Gastroesophageal sphincter (tissue), 4 donors: Measurements from ENCODE around the gene KIF22. TPM values are rescaled to one million over a fixed set of nuclear protein-coding genes. Genes with fewer than 3 reads are reported as not detected.

Experiments used
- ATAC-seq: fragments of 150-250 bp; one replicate; pipeline ENCODE4 v1.9.1; 2016; ENCODE audit warnings: mild to moderate bottlenecking, moderate library complexity
- H3K27ac ChIP-seq, 4 donors: fragments of 200-600 bp; sonication (generic) in 3 of 4; 1 replicate in 3 of 4; 2 replicates in 1 of 4; pipeline ENCODE4 v1.5.1; 2016 to 2019
- H3K27me3 ChIP-seq: fragments of 200-600 bp; sonication (generic); one replicate; pipeline ENCODE4 v1.5.1; 2019
- H3K36me3 ChIP-seq, 2 donors: fragments of 200-600 bp; sonication (generic); one replicate each; pipeline ENCODE4 v1.5.1; 2019; ENCODE audit warnings: control low read depth in 1 of 2
- H3K4me1 ChIP-seq, 3 donors: fragments of 200-600 bp; sonication (generic); 1 replicate in 2 of 3; 2 replicates in 1 of 3; pipeline ENCODE4 v1.5.1; 2016 to 2019; ENCODE audit warnings: control low read depth in 2 of 3
- H3K4me3 ChIP-seq, 2 donors: fragments of 200-600 bp; sonication (generic); one replicate each; pipeline ENCODE4 v1.5.1; 2019; ENCODE audit warnings: mild to moderate bottlenecking in 1 of 2, moderate library complexity in 1 of 2
- H3K9me3 ChIP-seq, 3 donors: fragments of 200-600 bp; sonication (generic); one replicate each; pipeline ENCODE4 v1.5.1; 2017 to 2019; ENCODE audit warnings: control low read depth in 2 of 3
- CTCF ChIP-seq, 4 experiments: fragments of 200-600 bp in 2 of 4; fragments of 450-650 bp in 2 of 4; sonication (generic) in 1 of 4; IDR thresholded peaks; one replicate each; pipeline ENCODE4 v1.5.1; 2017 to 2019; ENCODE audit warnings: antibody characterized with exemption in 4 of 4, mild to moderate bottlenecking in 2 of 4, moderate library complexity in 2 of 4
- EP300 ChIP-seq: sonication (generic); formaldehyde crosslinking; IDR thresholded peaks from one replicate; pipeline ENCODE4 v1.6.1; 2017; ENCODE audit warnings: antibody characterized with exemption, mild to moderate bottlenecking
- POLR2A ChIP-seq, 2 donors: fragments of 450-650 bp; IDR thresholded peaks; one replicate each; pipeline ENCODE4 v1.6.1; 2017; ENCODE audit warnings: antibody characterized with exemption in 2 of 2, mild to moderate bottlenecking in 2 of 2, moderate library complexity in 1 of 2
- POLR2AphosphoS5 ChIP-seq: sonication (generic); formaldehyde crosslinking; IDR thresholded peaks from one replicate; pipeline ENCODE4 v1.6.1; 2017; ENCODE audit warnings: antibody characterized with exemption
- WGBS, 2 donors: methylation state at CpG; one replicate each; pipeline ENCODE4 v1.1.5; 2018; ENCODE audit warnings: low coverage in 1 of 2; 5-methylcytosine and 5-hydroxymethylcytosine counted together
- total RNA-seq, 4 donors: library from RNA; depleted of rRNA; stranded (reverse); fragments of >200 nt; gene quantifications; one replicate each; pipeline ENCODE4 v1.1.0, GENCODE V29; 2016

KIF22 gene
- total RNA-seq, 4 donors from 2014 or later = 9.4 to 17.3 (median 12.8) TPM

- no peaks in the 10 kb centered on the region for H3K9me3 ChIP-seq
- ATAC-seq = peak; percentile 69
- no peak for TF ChIP-seq EP300
- peak; percentile 7 for TF ChIP-seq POLR2AphosphoS5
- no peak overlapping the region for H3K4me3 ChIP-seq
- WGBS, 2 donors = 56 to 59% methylated on average over 3 to 4 of the region's 28 CpGs
- H3K27ac ChIP-seq = peak overlapping the region in 3 of 4 donors; percentile 8 to 61 (median 27)
- H3K27me3 ChIP-seq = no peaks in the 10 kb centered on the region
- H3K36me3 ChIP-seq = peaks cover 0 to 86% of the 10 kb centered on the region in 2 donors
- H3K4me1 ChIP-seq = peaks cover 0 to 28% (median 4%) of the 10 kb centered on the region in 3 donors
Measured at GRCh38 chr16:29844575-29845331, 54.2 kb downstream of the KIF22 start.

- no peaks in the 10 kb centered on the region for H3K9me3 ChIP-seq
- ATAC-seq = no peak
- H3K27me3 ChIP-seq = no peaks in the 10 kb centered on the region
- H3K4me1 ChIP-seq = peaks cover 0 to 32% (median 4%) of the 10 kb centered on the region in 3 donors
- WGBS, 2 donors = 100% methylated on average over 1 of the region's 18 CpGs; no CpG with 5 or more reads in 1 of the 2 donors
- peaks cover 0 to 77% of the 10 kb centered on the region in 2 donors for H3K36me3 ChIP-seq
- H3K27ac ChIP-seq = peak overlapping the region in 2 of 4 donors; percentile 11 to 12
- TF ChIP-seq CTCF (IDR thresholded peaks at IDR 0.05) (no peak), POLR2A (IDR thresholded peaks at IDR 0.05) (no peak), EP300 (no peak), POLR2AphosphoS5 (no peak)
- H3K4me3 ChIP-seq = no peak overlapping the region
Measured at GRCh38 chr16:29845656-29846055, 55.1 kb downstream of the KIF22 start.

- TF ChIP-seq POLR2A (IDR thresholded peaks at IDR 0.05) (no peak), CTCF (IDR thresholded peaks at IDR 0.05) (peak in 3 of 4 experiments; percentile 81 to 94 (median 87))
- Histone ChIP-seq H3K9me3 (no peaks in the 10 kb centered on the region), H3K27me3 (no peaks in the 10 kb centered on the region), H3K36me3 (peaks cover 0 to 48% of the 10 kb centered on the region in 2 donors), H3K4me3 (no peak overlapping the region), H3K27ac (peak overlapping the region in 3 of 4 donors; percentile 21 to 56 (median 48)), H3K4me1 (peaks cover 0 to 32% (median 4%) of the 10 kb centered on the region in 3 donors)
- WGBS, 2 donors = 43 to 60% methylated on average over 1 of the region's 15 CpGs
- ATAC-seq = peak; percentile 77
Measured at GRCh38 chr16:29848420-29849297, 58.1 kb downstream of the KIF22 start.

GRCh38 chr16:29849505-29849904, 59.0 kb downstream of the KIF22 start:
- Histone ChIP-seq H3K27ac (peak overlapping the region in 3 of 4 donors; percentile 21 to 56 (median 48)), H3K4me3 (no peak overlapping the region), H3K36me3 (peaks cover 0 to 40% of the 10 kb centered on the region in 2 donors), H3K9me3 (no peaks in the 10 kb centered on the region), H3K27me3 (no peaks in the 10 kb centered on the region), H3K4me1 (peaks cover 0 to 29% (median 4%) of the 10 kb centered on the region in 3 donors)
- ATAC-seq = no peak
- 33 to 47% methylated on average over 1 to 4 of the region's 5 CpGs for WGBS, 2 donors
- no peak for TF ChIP-seq EP300
- no peak for TF ChIP-seq CTCF (IDR thresholded peaks at IDR 0.05)
- TF ChIP-seq POLR2A (IDR thresholded peaks at IDR 0.05) = no peak
- TF ChIP-seq POLR2AphosphoS5 = no peak

GRCh38 chr16:29850998-29851397, 60.4 kb downstream of the KIF22 start:
- H3K27ac ChIP-seq = no peak overlapping the region
- TF ChIP-seq POLR2A (IDR thresholded peaks at IDR 0.05) = no peak
- no peak for TF ChIP-seq CTCF (IDR thresholded peaks at IDR 0.05)
- TF ChIP-seq POLR2AphosphoS5 = no peak
- TF ChIP-seq EP300 = no peak
- WGBS, 2 donors = 71% methylated on average over 2 of the region's 3 CpGs; no CpG with 5 or more reads in 1 of the 2 donors

More at GRCh38 chr16:29850998-29851397, 60.4 kb downstream of the KIF22 start:
- ATAC-seq = no peak
- no peaks in the 10 kb centered on the region for H3K9me3 ChIP-seq
- no peaks in the 10 kb centered on the region for H3K27me3 ChIP-seq
- peaks cover 0 to 25% of the 10 kb centered on the region in 2 donors for H3K36me3 ChIP-seq
- H3K4me3 ChIP-seq = no peak overlapping the region
- H3K4me1 ChIP-seq = peaks cover 0 to 20% (median 0%) of the 10 kb centered on the region in 3 donors
